ENCODE measurements around the gene TRIM31. TPM values are rescaled to one million over a fixed set of nuclear protein-coding genes. Genes with fewer than 3 reads are reported as not detected.

TRIM31 gene
- total and polyA plus RNA-seq, 2 of the 4 experiments (the other 2 are of a cell fraction), result not detected

GRCh38 chr6:30101444-30102413, 11.2 kb downstream of the TRIM31 start (continued):
- TF ChIP-seq RFX5 (IDR thresholded peaks at IDR 0.05; ENCODE audit: low read depth, low read length) (no peak), CHD1 (IDR thresholded peaks at IDR 0.05; ENCODE audit: low read depth, low read length) (no peak), FOS (IDR thresholded peaks at IDR 0.05; ENCODE audit: low read depth, low read length) (no peak), BHLHE40 (IDR thresholded peaks at IDR 0.05; ENCODE audit: low read depth, low read length) (no peak), POLR2A (IDR thresholded peaks at IDR 0.05; ENCODE audit: low read depth, low read length) (no peak)
